HG03159 (cell line): Measurements from ENCODE around the gene TUBAL3.
"Not testable (repeated sequence)": the region's sequence is repeated elsewhere in the genome, so short reads cannot be mapped to it uniquely, and the experiment has no call there.

Experiments
- ATAC-seq: cut with Tn5 transposase; IDR thresholded peaks from one replicate; pipeline ENCODE4 v1.9.1; 2021; ENCODE audit warnings: mild to moderate bottlenecking, moderate library complexity; ENCODE audit not compliant: unreplicated experiment

Gene TUBAL3

GRCh38 chr10:5381187-5381586, 23.4 kb downstream of the TUBAL3 start:
- no peak for ATAC-seq

GRCh38 chr10:5380395-5380794, 24.2 kb downstream of the TUBAL3 start:
- not testable (repeated sequence) for ATAC-seq

GRCh38 chr10:5379202-5379601, 25.4 kb downstream of the TUBAL3 start:
- ATAC-seq, result not testable (repeated sequence)

GRCh38 chr10:5376450-5376849, 28.2 kb downstream of the TUBAL3 start:
- no peak for ATAC-seq

GRCh38 chr10:5373891-5374611, 30.6 kb downstream of the TUBAL3 start:
- ATAC-seq, result no peak

GRCh38 chr10:5373307-5373706, 31.3 kb downstream of the TUBAL3 start:
- no peak for ATAC-seq

- no peak for ATAC-seq
Measured at GRCh38 chr10:5370493-5371352, 33.9 kb downstream of the TUBAL3 start.

- ATAC-seq, result no peak
Measured at GRCh38 chr10:5369362-5370158, 35.1 kb downstream of the TUBAL3 start.

- no peak for ATAC-seq
Measured at GRCh38 chr10:5365928-5366327, 38.7 kb downstream of the TUBAL3 start.

- no peak for ATAC-seq
Measured at GRCh38 chr10:5364890-5365338, 39.7 kb downstream of the TUBAL3 start, which contains the start of gene UCN3. Gene UCN3, plus strand, starts transcription at chr10:5364966. Its CDS starts 8,755 bp downstream, at chr10:5373721.

- no peak for ATAC-seq
Measured at GRCh38 chr10:5364374-5364773, 40.3 kb downstream of the TUBAL3 start.

GRCh38 chr10:5362873-5363272, 41.8 kb downstream of the TUBAL3 start:
- ATAC-seq, result no peak

GRCh38 chr10:5361966-5362365, 42.7 kb downstream of the TUBAL3 start:
- ATAC-seq, result no peak

GRCh38 chr10:5360318-5360915, 44.2 kb downstream of the TUBAL3 start:
- no peak for ATAC-seq

GRCh38 chr10:5356302-5356763, 48.3 kb downstream of the TUBAL3 start:
- no peak for ATAC-seq

- no peak for ATAC-seq
Measured at GRCh38 chr10:5355594-5356301, 48.9 kb downstream of the TUBAL3 start.

GRCh38 chr10:5354068-5354467, 50.6 kb downstream of the TUBAL3 start:
- ATAC-seq, result peak; percentile 79

- ATAC-seq, result no peak
Measured at GRCh38 chr10:5349362-5349761, 55.3 kb downstream of the TUBAL3 start.

GRCh38 chr10:5346881-5347280, 57.7 kb downstream of the TUBAL3 start:
- no peak for ATAC-seq

- ATAC-seq, result no peak
Measured at GRCh38 chr10:5344746-5345145, 59.9 kb downstream of the TUBAL3 start.
